Measurements from ENCODE around the gene UBXN11.
"Not testable (repeated sequence)": the region's sequence is repeated elsewhere in the genome, so short reads cannot be mapped to it uniquely, and the experiment has no call there.

Gene UBXN11

GRCh38 chr1:26307966-26308899, 1.8 kb upstream of the UBXN11 start:
- in situ Hi-C loops (cut with MboI; ENCODE audit: low sequenced_read_pairs): not testable (repeated sequence)

- in situ Hi-C loops (cut with MboI; ENCODE audit: low sequenced_read_pairs): no loop called here
Observed at GRCh38 chr1:26307363-26307781, 936 bp upstream of the UBXN11 start.

DNA sequence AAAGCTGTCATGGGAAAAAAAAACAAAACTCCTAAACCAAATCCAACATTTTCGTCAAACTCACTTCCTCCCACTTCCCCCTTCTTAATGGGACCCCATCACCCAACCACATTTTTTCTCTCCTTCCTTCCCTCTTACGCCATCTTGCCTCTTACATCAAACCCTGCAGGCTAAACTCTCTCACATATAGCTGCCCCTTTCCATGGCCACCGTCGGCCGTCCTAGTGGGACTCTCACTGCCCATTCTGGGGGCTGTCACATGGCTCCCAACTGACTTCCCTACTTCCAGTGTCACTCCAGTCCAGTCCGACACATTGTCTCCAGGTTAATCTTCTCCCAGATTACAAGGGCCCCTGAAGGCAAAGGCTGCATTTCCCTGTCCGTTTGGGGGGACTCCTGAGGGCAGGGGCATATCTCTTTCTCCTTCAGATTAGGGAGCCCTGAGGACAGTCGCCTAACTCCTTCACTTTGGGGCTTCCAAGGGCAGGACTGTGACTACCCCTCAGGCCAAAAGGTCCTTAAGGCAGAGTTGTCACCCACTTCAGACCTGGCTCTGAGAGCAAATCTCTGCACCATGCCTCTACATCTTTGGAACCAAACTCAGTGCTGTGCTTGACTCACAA, 658 bp downstream of the UBXN11 start:
- in situ Hi-C loops (cut with MboI; ENCODE audit: low sequenced_read_pairs): no loop called here

- in situ Hi-C loops (cut with MboI; ENCODE audit: low sequenced_read_pairs): no loop called here
Observed at GRCh38 chr1:26302733-26303405, 3.6 kb downstream of the UBXN11 start.

DNA sequence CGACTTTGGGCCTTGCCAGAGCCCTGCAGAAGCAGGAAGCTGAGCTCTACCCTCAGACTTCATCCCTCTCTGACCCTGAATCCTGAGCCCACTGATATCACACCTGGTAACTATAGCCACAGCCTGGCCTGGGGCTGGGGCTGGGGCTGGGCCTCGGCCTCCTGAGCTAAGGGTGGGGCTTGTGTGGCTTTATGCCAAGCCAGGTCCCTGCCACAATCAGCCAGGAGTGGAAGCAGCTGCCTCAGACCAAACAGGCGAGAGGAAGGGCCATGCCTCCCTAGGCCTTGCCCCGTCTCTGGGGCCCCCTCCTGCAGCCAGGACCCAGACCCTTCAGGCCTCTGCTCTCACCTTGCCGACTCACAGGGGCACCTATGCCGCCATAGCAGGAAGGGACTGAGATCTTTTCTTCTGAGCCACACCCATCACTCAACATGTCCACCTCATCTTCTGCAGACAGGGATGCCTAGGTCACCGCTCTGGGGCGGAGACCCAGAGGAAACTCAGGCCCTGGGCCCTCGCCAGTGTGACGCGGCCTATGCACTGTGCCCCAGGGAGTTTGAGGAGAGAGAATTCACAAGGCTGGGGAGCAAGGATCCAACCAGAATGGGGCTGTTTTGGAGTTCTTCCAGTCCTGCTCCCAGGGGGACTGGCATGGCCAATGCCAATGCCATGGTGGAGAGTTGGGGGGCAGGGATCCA, 5.7 kb downstream of the UBXN11 start:
- in situ Hi-C loops (cut with MboI; ENCODE audit: low sequenced_read_pairs): no loop called here

- in situ Hi-C loops (cut with MboI; ENCODE audit: low sequenced_read_pairs): no loop called here
Observed at GRCh38 chr1:26297791-26298124, 8.7 kb downstream of the UBXN11 start.

GRCh38 chr1:26297057-26297790, 9.2 kb downstream of the UBXN11 start:
- in situ Hi-C loops (cut with MboI; ENCODE audit: low sequenced_read_pairs): no loop called here

- in situ Hi-C loops (cut with MboI; ENCODE audit: low sequenced_read_pairs): no loop called here
Observed at GRCh38 chr1:26296340-26297056, 9.9 kb downstream of the UBXN11 start.

DNA sequence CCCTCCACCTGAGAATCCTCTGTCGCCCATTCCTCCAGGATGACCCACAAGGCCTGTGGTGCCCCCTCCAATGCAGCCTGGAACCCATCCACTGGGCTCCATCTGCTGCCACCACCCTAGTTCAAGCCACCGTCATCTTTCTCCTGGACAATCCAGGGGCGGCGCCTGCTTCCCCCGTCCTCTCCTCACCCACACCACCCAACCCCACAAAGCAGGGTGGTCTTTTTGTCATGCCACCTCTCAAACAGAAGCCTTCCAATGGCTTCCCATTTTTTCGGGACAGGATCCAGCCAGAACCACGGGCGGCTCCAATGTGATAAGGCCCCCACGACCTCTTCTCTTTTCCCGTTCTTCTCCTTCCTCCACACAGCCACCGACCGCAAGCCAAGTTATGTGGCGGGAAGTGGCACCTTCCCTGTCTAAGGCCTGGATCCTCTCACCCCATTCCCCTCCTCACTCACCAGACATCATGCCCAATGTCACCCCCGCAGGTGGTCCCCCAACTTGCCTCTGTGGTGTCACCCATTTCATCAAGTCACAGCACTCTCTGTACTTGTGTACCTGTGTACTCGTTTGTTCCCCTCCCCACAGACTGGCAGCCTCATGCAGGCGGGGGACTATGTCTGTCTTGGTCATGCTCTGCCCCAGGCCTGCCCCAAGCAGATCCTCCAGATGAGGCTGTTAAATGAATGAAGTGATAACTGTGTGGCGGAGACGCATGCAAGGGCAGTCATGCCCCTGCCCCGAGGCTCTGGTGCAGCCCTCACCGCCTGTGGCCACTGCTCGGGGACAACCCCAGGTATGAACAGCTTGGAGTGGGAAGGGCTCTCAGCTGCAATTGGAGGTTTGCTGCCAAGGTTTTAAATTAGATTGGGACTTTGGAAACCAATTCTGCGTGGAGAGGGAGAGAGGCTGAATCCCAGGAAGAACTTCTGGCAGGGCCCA, 11.0 kb downstream of the UBXN11 start:
- in situ Hi-C loops (cut with MboI; ENCODE audit: low sequenced_read_pairs): no loop called here

DNA sequence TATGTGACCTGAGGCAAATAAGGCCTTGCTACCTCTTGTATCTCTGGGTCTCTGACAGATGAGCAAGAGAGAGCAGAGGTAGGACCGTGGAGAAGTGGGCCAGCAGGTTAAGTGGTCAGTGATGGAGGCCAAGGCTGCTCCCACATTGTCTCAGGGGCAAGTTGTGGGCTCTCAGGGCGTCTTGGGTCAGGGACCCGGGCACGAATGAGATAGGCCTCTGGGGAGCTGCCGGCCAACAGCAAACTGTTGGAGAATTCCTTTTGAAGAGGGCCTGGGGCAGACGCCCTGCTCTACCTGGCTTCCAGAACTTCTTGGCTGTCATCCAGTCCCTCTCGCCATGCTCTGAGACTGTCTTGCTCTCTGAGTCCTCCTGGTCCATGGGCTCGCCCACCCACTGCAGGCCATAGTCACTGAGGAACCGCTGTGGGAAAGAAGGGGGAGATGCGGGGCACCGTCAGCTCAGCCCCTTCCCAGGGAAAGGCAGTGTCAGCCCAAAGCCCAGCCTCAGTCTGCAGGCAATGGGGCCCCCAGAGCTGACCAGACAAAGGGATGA, 12.4 kb downstream of the UBXN11 start:
- in situ Hi-C loops (cut with MboI; ENCODE audit: low sequenced_read_pairs): no loop called here

- in situ Hi-C loops (cut with MboI; ENCODE audit: low sequenced_read_pairs): not testable (repeated sequence)
Observed at GRCh38 chr1:26292735-26293134, 13.7 kb downstream of the UBXN11 start.

DNA sequence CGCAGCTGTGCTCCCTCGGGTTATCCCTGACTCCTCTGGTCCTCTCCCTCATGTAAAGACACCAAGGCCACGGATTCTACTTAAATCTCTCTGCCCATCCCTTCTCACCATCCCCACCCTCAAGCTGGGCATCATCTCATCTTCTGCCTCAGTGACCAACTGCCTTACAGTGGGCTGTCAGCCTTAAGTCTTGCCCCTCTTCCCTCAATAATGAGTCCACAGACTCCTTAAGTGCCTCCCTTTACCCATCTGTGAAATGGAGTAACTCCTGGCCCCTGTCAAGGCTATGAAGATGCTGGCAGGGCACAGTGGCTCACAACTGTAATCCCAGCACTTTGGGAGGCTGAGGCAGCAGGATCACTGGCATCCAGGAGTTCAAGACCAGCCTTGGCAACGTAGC, 14.5 kb downstream of the UBXN11 start:
- in situ Hi-C loops (cut with MboI; ENCODE audit: low sequenced_read_pairs): no loop called here

- in situ Hi-C loops (cut with MboI; ENCODE audit: low sequenced_read_pairs): no loop called here
Observed at GRCh38 chr1:26291433-26291832, 15.0 kb downstream of the UBXN11 start.

- in situ Hi-C loops (cut with MboI; ENCODE audit: low sequenced_read_pairs): no loop called here
Observed at GRCh38 chr1:26290882-26291261, 15.6 kb downstream of the UBXN11 start.

- in situ Hi-C loops (cut with MboI; ENCODE audit: low sequenced_read_pairs): no loop called here
Observed at GRCh38 chr1:26290122-26290881, 16.1 kb downstream of the UBXN11 start.

DNA sequence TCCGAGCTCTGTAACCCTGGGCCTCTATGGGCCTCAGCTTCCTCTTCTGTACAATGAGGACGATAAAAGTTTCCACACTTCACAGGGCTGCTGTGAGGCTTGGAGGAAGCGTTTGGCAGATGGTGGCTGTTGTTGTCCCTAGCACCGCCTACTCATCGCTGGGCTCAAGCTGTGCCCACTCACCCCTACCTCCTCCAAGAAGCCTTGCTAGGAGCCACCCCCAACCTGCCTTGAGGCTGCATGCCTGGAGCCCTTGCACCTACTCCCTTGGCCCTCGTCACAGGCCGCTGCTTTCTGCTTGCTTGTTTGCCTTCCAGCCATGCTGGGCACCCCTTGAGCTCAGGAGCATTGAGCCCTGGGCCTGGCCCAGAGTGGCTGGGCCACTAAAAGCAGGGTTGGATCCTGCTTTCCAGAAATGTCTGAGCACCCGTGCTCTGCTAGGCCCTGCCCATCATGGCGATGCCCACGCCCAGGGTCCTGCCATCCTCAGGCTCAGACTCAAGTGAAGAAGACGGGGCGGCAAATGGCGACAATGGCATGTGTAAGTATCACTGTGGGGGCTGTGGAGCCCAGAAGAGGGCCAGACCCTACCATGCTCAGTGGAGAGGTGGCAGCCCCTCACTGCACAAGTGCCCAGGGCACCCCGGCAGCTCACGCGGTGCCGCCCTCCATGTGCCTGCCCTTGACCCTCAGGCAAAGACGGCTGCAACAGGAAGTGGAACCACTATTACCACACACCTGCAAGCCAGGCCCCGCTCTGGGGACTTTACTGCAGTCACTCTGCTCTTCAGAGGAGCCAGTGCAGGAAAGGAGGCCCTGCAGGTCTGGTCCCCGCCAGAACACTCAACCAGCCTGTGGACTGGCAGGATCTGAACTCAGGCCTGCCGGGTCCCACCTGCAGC, 17.0 kb downstream of the UBXN11 start:
- in situ Hi-C loops (cut with MboI; ENCODE audit: low sequenced_read_pairs): loop anchor here (5.0 kb wide), 1 partner anchor 33 kb away; no protein-coding TSS in a partner anchor
